Measurements from ENCODE around the gene SPINDOC. TPM values are rescaled to one million over a fixed set of nuclear protein-coding genes. Genes with fewer than 3 reads are reported as not detected.

The SPINDOC gene
- total and polyA plus RNA-seq, 11 donors: 7.8 to 12.0 (median 10.9) TPM

DNA sequence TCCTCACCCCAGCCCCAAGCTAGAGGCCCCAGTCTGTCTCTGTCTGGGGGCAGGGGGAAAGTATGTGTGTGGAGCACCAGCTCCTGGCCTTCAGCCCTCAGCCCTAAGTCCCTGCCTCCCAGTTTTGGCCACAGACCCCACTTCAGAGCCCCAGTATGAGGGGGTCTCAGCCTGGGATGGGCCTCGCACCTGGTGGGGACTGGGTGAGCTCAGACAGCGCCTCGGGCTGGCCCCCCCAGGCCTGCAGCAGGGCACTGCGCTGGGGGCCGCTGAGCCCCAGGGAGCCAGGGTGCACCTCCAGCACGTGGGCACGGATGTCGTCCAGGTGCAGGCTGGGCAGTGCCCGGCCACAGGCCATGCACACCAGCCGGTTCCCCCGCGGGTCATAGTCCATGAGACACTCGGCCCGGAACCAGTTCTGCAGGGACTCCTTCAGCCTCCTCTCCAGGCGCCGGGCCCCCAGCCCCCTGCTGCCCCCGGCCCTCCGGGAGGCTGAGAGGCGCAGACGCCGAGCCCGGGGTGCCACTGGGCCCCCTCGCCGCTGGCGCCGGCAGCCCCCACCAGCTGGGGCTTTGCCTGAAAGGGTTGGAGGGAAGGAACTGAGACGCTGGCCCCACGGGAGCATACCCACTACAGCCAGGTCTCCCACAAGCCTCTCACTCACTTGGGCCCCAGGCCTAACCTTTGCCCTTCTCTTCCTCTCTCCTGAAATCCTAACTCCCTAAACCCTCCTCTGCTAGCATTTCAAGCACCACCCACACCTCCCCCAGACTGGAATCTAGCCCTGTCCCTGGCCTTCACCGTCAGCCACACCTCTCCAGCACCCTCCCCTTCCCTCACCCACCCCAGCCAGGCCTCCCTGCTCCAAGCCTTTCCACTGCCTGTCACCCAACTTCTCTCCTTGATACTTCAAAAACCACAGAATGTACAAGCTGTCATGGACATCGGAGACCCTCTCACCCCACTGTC, 48.3 kb upstream of the SPINDOC start:
- Histone ChIP-seq H3K27me3 (peaks cover 0 to 10% (median 0%) of the 10 kb centered on the region in 9 donors), H3K36me3 (peaks cover 0 to 13% (median 6%) of the 10 kb centered on the region in 9 donors), H3K4me3 (no peak overlapping the region), H3K9me3 (no peaks in the 10 kb centered on the region), H3K4me1 (peaks cover 0 to 55% (median 30%) of the 10 kb centered on the region in 12 donors), H3K27ac (peak overlapping the region in 3 of 12 donors; percentile 61 to 92 (median 77))
- DNase-seq (no peak), ATAC-seq (no peak)
- intact Hi-C loops (cut with DNase I): loop anchor here (5.0 to 10.0 kb wide), 5 partner anchors 47 to 380 kb away; partner anchors contain the start of gene SPINDOC (in 7 of the 10)
- WGBS, 4 donors: 82 to 87% (median 86%) methylated on average over 10 to 30 of the region's 30 CpGs
- TF ChIP-seq POLR2A (IDR thresholded peaks at IDR 0.05): no peak
- TF ChIP-seq, protein P1, sequence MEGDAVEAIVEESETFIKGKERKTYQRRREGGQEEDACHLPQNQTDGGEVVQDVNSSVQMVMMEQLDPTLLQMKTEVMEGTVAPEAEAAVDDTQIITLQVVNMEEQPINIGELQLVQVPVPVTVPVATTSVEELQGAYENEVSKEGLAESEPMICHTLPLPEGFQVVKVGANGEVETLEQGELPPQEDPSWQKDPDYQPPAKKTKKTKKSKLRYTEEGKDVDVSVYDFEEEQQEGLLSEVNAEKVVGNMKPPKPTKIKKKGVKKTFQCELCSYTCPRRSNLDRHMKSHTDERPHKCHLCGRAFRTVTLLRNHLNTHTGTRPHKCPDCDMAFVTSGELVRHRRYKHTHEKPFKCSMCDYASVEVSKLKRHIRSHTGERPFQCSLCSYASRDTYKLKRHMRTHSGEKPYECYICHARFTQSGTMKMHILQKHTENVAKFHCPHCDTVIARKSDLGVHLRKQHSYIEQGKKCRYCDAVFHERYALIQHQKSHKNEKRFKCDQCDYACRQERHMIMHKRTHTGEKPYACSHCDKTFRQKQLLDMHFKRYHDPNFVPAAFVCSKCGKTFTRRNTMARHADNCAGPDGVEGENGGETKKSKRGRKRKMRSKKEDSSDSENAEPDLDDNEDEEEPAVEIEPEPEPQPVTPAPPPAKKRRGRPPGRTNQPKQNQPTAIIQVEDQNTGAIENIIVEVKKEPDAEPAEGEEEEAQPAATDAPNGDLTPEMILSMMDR (IDR thresholded peaks at IDR 0.05): no peak

DNA sequence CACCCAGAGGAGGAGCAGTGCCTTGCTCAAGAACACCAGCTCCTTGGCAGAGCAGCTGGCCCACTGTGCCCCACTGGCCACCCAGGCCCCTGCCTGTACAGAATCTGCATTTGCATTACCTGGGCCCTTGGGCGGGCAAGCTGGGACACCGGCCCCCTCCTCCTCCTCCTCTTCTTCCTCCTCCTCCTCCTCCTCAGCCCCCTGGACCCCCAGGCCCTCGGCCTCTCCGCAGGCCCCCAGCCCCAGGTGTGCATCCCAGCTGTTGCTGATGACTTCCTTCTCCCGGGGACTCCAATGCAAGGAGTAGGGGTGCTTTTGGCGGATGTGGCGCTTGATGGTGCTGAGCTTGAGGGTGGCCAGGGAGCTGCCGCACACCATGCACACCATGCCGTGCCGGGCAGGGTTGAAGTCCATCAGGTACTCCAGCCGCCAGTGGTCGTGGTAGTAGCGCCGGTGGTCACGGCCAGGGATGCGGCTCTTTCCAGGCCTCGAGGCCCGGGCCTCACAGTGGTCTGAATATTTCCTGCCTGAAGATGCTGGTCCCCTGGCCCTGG, 47.5 kb upstream of the SPINDOC start:
- WGBS, 4 donors: 86 to 88% (median 87%) methylated on average over 5 to 18 of the region's 18 CpGs
- H3K4me1 ChIP-seq: peaks cover 0 to 55% (median 31%) of the 10 kb centered on the region in 12 donors
- DNase-seq: peak in 1 of 5 donors; percentile 35

DNA sequence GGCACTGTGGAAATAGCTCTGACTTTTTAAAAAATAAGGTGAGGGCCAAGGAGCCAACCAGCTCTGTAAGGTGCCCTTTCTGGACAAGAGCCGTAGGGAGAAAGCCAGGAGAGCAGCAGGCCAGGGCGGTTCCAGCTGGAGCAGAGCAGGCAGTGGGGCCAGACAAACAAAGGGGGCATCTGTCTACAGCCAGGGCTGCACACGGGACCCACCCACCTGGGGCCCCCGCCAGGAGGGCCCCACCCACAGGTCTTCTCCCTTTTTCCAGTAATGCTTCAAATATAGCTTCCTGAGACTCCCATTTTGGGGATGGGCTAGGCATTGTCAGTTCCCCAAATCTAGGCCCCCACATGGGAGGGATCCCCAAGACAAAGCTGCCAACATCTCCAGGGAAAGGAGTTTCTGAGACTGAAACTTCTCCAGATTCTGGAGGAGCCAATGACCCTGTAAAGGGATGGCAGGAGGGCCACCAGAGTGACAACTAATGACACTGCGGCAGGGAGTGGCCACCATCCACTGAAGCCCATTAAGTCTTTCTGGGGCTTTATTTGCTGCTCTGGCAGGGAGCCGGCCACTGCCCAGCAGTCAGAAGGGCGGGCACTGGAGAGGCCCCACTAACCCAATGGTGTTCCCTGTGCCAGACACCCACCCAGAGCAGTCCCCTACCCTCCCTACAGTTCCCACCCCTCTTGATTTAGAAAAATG, 46.6 kb upstream of the SPINDOC start:
- ATAC-seq (no peak), DNase-seq (peak in 1 of 5 donors; percentile 11)
- intact Hi-C loops (cut with DNase I): loop anchor here (5.0 to 10.0 kb wide), 5 partner anchors 46 to 378 kb away; partner anchors contain the start of gene SPINDOC (in 7 of the 10)
- TF ChIP-seq, protein P1 (IDR thresholded peaks at IDR 0.05): no peak
- TF ChIP-seq POLR2A (IDR thresholded peaks at IDR 0.05): no peak
- peaks cover 0 to 55% (median 31%) of the 10 kb centered on the region in 12 donors for H3K4me1 ChIP-seq
- H3K9me3 ChIP-seq: no peaks in the 10 kb centered on the region
- peak overlapping the region in 9 of 12 donors; percentile 62 to 99 (median 94) for H3K4me3 ChIP-seq
- peaks cover 0 to 7% (median 0%) of the 10 kb centered on the region in 9 donors for H3K36me3 ChIP-seq
- peak overlapping the region in 8 of 12 donors; percentile 73 to 91 (median 86) for H3K27ac ChIP-seq
- peaks cover 0 to 10% (median 0%) of the 10 kb centered on the region in 9 donors for H3K27me3 ChIP-seq
- 63 to 73% (median 70%) methylated on average over 4 to 7 of the region's 7 CpGs for WGBS, 4 donors

More for the DNA sequence above, 47.5 kb upstream of the SPINDOC start:
- Histone ChIP-seq H3K4me3 (no peak overlapping the region), H3K36me3 (peaks cover 0 to 7% (median 0%) of the 10 kb centered on the region in 9 donors), H3K27ac (peak overlapping the region in 1 of 12 donors; percentile 92), H3K27me3 (peaks cover 0 to 10% (median 0%) of the 10 kb centered on the region in 9 donors), H3K9me3 (no peaks in the 10 kb centered on the region)
- TF ChIP-seq POLR2A (IDR thresholded peaks at IDR 0.05): no peak
- TF ChIP-seq, protein P1 (IDR thresholded peaks at IDR 0.05): no peak
- intact Hi-C loops (cut with DNase I): loop anchor here (5.0 to 10.0 kb wide), 5 partner anchors 47 to 379 kb away; partner anchors contain the start of gene SPINDOC (in 7 of the 10)
- no peak for ATAC-seq

Measured in heart left ventricle (tissue), 16 donors.